ENCODE data around the gene FAM43B.

GRCh38 chr1:20565234-20565633, 12.9 kb downstream of the FAM43B start:
- TF ChIP-seq CTCF (IDR thresholded peaks at IDR 0.05), result no peak
- TF ChIP-seq POLR2A (IDR thresholded peaks at IDR 0.05), result no peak
